Measurements from ENCODE around the gene NRCAM. TPM values are rescaled to one million over a fixed set of nuclear protein-coding genes. Genes with fewer than 3 reads are reported as not detected.
"Not testable (repeated sequence)": the region's sequence is repeated elsewhere in the genome, so short reads cannot be mapped to it uniquely, and the experiment has no call there.

The NRCAM gene
- total RNA-seq, 2 donors from 2014 or later = 17.9 to 28.2 TPM

DNA sequence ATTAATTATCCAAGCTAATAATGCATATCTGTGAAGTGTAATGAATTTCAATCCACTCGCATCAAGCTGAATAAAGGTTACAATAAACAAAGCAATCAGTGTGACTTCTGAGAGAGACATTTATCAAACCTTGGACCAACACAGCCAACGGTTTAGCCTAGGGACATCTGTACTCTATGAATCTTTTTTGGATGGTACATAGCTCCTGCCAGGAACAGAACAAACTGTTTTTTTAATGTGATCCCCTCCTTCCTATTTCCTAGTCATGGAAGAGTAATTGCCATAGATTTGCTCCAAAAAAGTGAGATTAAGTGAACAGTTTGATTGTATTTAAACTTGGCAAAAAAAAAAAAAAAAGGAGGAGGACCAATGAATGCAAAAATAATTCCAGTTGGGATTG is 11.2 kb upstream of the NRCAM start:
- no peak for TF ChIP-seq CTCF (conservative IDR thresholded peaks at IDR 0.05)
- Mint-ChIP-seq H3K27ac (no peak overlapping the region), H3K9me3 (no peaks in the 10 kb centered on the region), H3K36me3 (ENCODE audit: low read depth) (no peaks in the 10 kb centered on the region), H3K4me1 (peaks cover 14% of the 10 kb centered on the region), H3K4me3 (no peak overlapping the region), H3K27me3 (ENCODE audit: insufficient read depth) (no peaks in the 10 kb centered on the region)
- Histone ChIP-seq H3K36me3 (ENCODE audit: control insufficient read depth, insufficient read depth, low read length) (no peaks in the 10 kb centered on the region), H3K9ac (ENCODE audit: extremely low read depth, low read length, poor library complexity, severe bottlenecking) (no peak overlapping the region), H3K4me1 (ENCODE audit: control insufficient read depth, insufficient read depth, low read length) (peaks cover 9% of the 10 kb centered on the region), H3K4me3 (ENCODE audit: low read length) (peak overlapping the region; percentile 20), H3K27me3 (ENCODE audit: control insufficient read depth, insufficient read depth, low read length, poor library complexity, severe bottlenecking) (no peaks in the 10 kb centered on the region), H3K9me3 (ENCODE audit: control insufficient read depth, low read length) (no peaks in the 10 kb centered on the region), H3K27ac (ENCODE audit: low read depth, low read length) (no peak overlapping the region)
- no peak for DNase-seq
- 91% methylated on average over 2 of the region's 2 CpGs; no CpG with 5 or more reads in 1 of the 2 experiments for WGBS, 2 experiments (ENCODE audit: insufficient coverage in 1 of 2, insufficient read length in 1 of 2)

GRCh38 chr7:108466322-108466721 is 10.1 kb upstream of the NRCAM start:
- H3K27me3 Mint-ChIP-seq (ENCODE audit: insufficient read depth); H3K4me1 ChIP-seq (ENCODE audit: control insufficient read depth, insufficient read depth, low read length); H3K27me3 ChIP-seq (ENCODE audit: control insufficient read depth, insufficient read depth, low read length, poor library complexity, severe bottlenecking); H3K27ac Mint-ChIP-seq; H3K36me3 ChIP-seq (ENCODE audit: control insufficient read depth, insufficient read depth, low read length); H3K9ac ChIP-seq (ENCODE audit: extremely low read depth, low read length, poor library complexity, severe bottlenecking); H3K4me3 ChIP-seq (ENCODE audit: low read length); DNase-seq; H3K9me3 Mint-ChIP-seq; H3K36me3 Mint-ChIP-seq (ENCODE audit: low read depth); H3K4me3 Mint-ChIP-seq; H3K9me3 ChIP-seq (ENCODE audit: control insufficient read depth, low read length); H3K27ac ChIP-seq (ENCODE audit: low read depth, low read length): not testable (repeated sequence)
- H3K4me1 Mint-ChIP-seq = peaks cover 14% of the 10 kb centered on the region
- 82% methylated on average over 1 of the region's 2 CpGs; no CpG with 5 or more reads in 1 of the 2 experiments for WGBS, 2 experiments (ENCODE audit: insufficient coverage in 1 of 2, insufficient read length in 1 of 2)

- H3K9me3 ChIP-seq (ENCODE audit: control insufficient read depth, low read length) = no peaks in the 10 kb centered on the region
- Mint-ChIP-seq H3K4me3 (no peak overlapping the region), H3K27me3 (ENCODE audit: insufficient read depth) (peaks cover 2% of the 10 kb centered on the region), H3K9me3 (no peaks in the 10 kb centered on the region), H3K4me1 (peaks cover 18% of the 10 kb centered on the region), H3K27ac (no peak overlapping the region), H3K36me3 (ENCODE audit: low read depth) (no peaks in the 10 kb centered on the region)
- no peak overlapping the region for H3K27ac ChIP-seq (ENCODE audit: low read depth, low read length)
- H3K9ac ChIP-seq (ENCODE audit: extremely low read depth, low read length, poor library complexity, severe bottlenecking) = no peak overlapping the region
- 100% methylated on average over 1 of the region's 2 CpGs; no CpG with 5 or more reads in 1 of the 2 experiments for WGBS, 2 experiments (ENCODE audit: insufficient coverage in 1 of 2, insufficient read length in 1 of 2)
- H3K36me3 ChIP-seq (ENCODE audit: control insufficient read depth, insufficient read depth, low read length) = no peaks in the 10 kb centered on the region
- TF ChIP-seq CTCF (conservative IDR thresholded peaks at IDR 0.05) = no peak
- no peaks in the 10 kb centered on the region for H3K27me3 ChIP-seq (ENCODE audit: control insufficient read depth, insufficient read depth, low read length, poor library complexity, severe bottlenecking)
- H3K4me1 ChIP-seq (ENCODE audit: control insufficient read depth, insufficient read depth, low read length) = peaks cover 9% of the 10 kb centered on the region
- H3K4me3 ChIP-seq (ENCODE audit: low read length) = no peak overlapping the region
- DNase-seq = no peak
These were observed 8.5 kb upstream of the NRCAM start for GRCh38 chr7:108464743-108465142.

DNA sequence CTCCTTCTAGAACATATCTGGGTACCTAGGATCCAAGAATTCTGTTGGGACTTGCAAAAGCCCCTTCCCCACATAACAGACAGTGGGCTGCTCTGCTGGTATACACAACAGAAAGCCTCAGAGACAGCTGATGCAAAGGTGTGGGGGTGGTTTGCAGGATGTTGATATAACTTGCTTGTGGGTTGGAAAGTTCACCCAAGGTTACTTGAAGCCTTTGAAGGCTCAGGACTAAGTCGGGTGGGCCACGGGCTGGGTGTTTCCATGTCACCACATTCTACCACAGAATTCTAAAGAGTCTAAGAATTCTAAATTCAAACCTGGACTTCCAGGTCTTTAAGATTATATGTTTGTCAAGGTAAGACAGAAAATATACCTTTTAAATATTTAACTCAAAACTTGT is 7.4 kb upstream of the NRCAM start:
- H3K27me3 ChIP-seq (ENCODE audit: control insufficient read depth, insufficient read depth, low read length, poor library complexity, severe bottlenecking) = peaks cover under 1% of the 10 kb centered on the region
- H3K27ac Mint-ChIP-seq = no peak overlapping the region
- WGBS, 2 experiments (ENCODE audit: insufficient coverage in 1 of 2, insufficient read length in 1 of 2) = 90% methylated on average over 2 of the region's 2 CpGs; no CpG with 5 or more reads in 1 of the 2 experiments
- no peak overlapping the region for H3K4me3 ChIP-seq (ENCODE audit: low read length)
- peaks cover 15% of the 10 kb centered on the region for H3K4me1 Mint-ChIP-seq
- no peaks in the 10 kb centered on the region for H3K36me3 ChIP-seq (ENCODE audit: control insufficient read depth, insufficient read depth, low read length)
- no peak overlapping the region for H3K9ac ChIP-seq (ENCODE audit: extremely low read depth, low read length, poor library complexity, severe bottlenecking)
- H3K4me3 Mint-ChIP-seq = no peak overlapping the region
- no peak overlapping the region for H3K27ac ChIP-seq (ENCODE audit: low read depth, low read length)
- H3K9me3 Mint-ChIP-seq = no peaks in the 10 kb centered on the region
- H3K9me3 ChIP-seq (ENCODE audit: control insufficient read depth, low read length) = no peaks in the 10 kb centered on the region
- H3K4me1 ChIP-seq (ENCODE audit: control insufficient read depth, insufficient read depth, low read length) = peaks cover 9% of the 10 kb centered on the region
- no peak for DNase-seq
- TF ChIP-seq CTCF (conservative IDR thresholded peaks at IDR 0.05) = no peak
- H3K36me3 Mint-ChIP-seq (ENCODE audit: low read depth) = no peaks in the 10 kb centered on the region
- H3K27me3 Mint-ChIP-seq (ENCODE audit: insufficient read depth) = peaks cover 8% of the 10 kb centered on the region
